HEK293 (cell line): ENCODE measurements around the gene RIGI.

ENCODE experiments used
- CTCF ChIA-PET: fragments of 350-600 bp; formaldehyde crosslinking; extraction: SDS; loops from one replicate; lab custom pipeline; 2021; ENCODE audit warnings: antibody characterized with exemption; lab: Yijun Ruan, JAX
- POLR2A ChIA-PET: fragments of 300-600 bp; formaldehyde crosslinking; extraction: SDS; loops from one replicate; lab custom pipeline; 2020; ENCODE audit warnings: antibody characterized with exemption, inconsistent platforms; lab: Yijun Ruan, JAX
- H3K27ac ChIP-seq: fragments of 200-500 bp; sonication (Bioruptor generic); 2 replicates; pipeline ENCODE4 v1.5.1; 2014; ENCODE audit warnings: low read depth, low read length, control low read depth, inconsistent platforms; ENCODE audit errors: extremely low read depth
- H3K36me3 ChIP-seq, 2 experiments: fragments of 200-500 bp in 1 of 2; sonication (Bioruptor generic) in 1 of 2; 1 replicate in 1 of 2; 2 replicates in 1 of 2; pipeline ENCODE4 v1.5.1; 2014 to 2017; ENCODE audit warnings: inconsistent platforms in 2 of 2, low read length in 2 of 2; ENCODE audit not compliant: control insufficient read depth in 2 of 2, insufficient read depth in 1 of 2
- H3K4me1 ChIP-seq: fragments of 200-500 bp; sonication (Bioruptor generic); 2 replicates; pipeline ENCODE4 v1.5.1; 2014; ENCODE audit warnings: mild to moderate bottlenecking, low read length, inconsistent platforms; ENCODE audit not compliant: control insufficient read depth, insufficient read depth
- H3K4me3 ChIP-seq: 2 replicates; pipeline ENCODE4 v1.5.1; 2011; ENCODE audit warnings: low read depth, mild to moderate bottlenecking, control low read depth, low read length, moderate library complexity
- H3K9me3 ChIP-seq: fragments of 200-500 bp; sonication (Bioruptor generic); 2 replicates; pipeline ENCODE4 v1.5.1; 2014; ENCODE audit warnings: low read depth, low read length, inconsistent platforms; ENCODE audit not compliant: control insufficient read depth, insufficient read depth
- BCL11A ChIP-seq: fragments of 450-650 bp; formaldehyde crosslinking; IDR thresholded peaks from 2 replicates; pipeline ENCODE4 v1.5.1; 2016; ENCODE audit warnings: low read depth, missing biosample characterization, missing genetic modification characterization
- EGR2 ChIP-seq: fragments of 450-650 bp; formaldehyde crosslinking; IDR thresholded peaks from 2 replicates; pipeline ENCODE4 v1.5.1; 2016; ENCODE audit warnings: low read depth, missing biosample characterization, missing genetic modification characterization
- GFI1B ChIP-seq: fragments of 450-650 bp; formaldehyde crosslinking; IDR thresholded peaks from 2 replicates; pipeline ENCODE4 v1.5.1; 2016; ENCODE audit warnings: missing biosample characterization, missing genetic modification characterization
- GLIS2 ChIP-seq: fragments of 450-650 bp; formaldehyde crosslinking; IDR thresholded peaks from 2 replicates; pipeline ENCODE4 v1.5.1; 2016; ENCODE audit warnings: missing biosample characterization, missing genetic modification characterization
- MZF1 ChIP-seq: fragments of 450-650 bp; formaldehyde crosslinking; IDR thresholded peaks from 2 replicates; pipeline ENCODE4 v1.5.1; 2017; ENCODE audit warnings: missing biosample characterization, missing genetic modification characterization, borderline replicate concordance
- SCRT2 ChIP-seq: fragments of 450-650 bp; formaldehyde crosslinking; IDR thresholded peaks from 2 replicates; pipeline ENCODE4 v1.5.1; 2016; ENCODE audit warnings: missing biosample characterization, missing genetic modification characterization
- WT1 ChIP-seq: fragments of 450-650 bp; formaldehyde crosslinking; IDR thresholded peaks from 2 replicates; pipeline ENCODE4 v1.5.1; 2016; ENCODE audit warnings: missing biosample characterization, missing genetic modification characterization
- YY1 ChIP-seq: fragments of 450-650 bp; formaldehyde crosslinking; IDR thresholded peaks from 2 replicates; pipeline ENCODE4 v1.5.1; 2018; ENCODE audit warnings: missing biosample characterization, missing genetic modification characterization
- ZNF146 ChIP-seq: fragments of 450-650 bp; formaldehyde crosslinking; IDR thresholded peaks from 2 replicates; pipeline ENCODE4 v1.5.1; 2016; ENCODE audit warnings: missing biosample characterization, missing genetic modification characterization
- ZNF274 ChIP-seq, 2 experiments: fragments of 200-500 bp in 1 of 2; fragments of 450-650 bp in 1 of 2; sonication (Bioruptor generic) in 1 of 2; formaldehyde crosslinking in 1 of 2; IDR thresholded peaks; 2 replicates each; pipeline versions ENCODE4 v1.5.1 to v1.6.1; 2014 to 2016; ENCODE audit warnings: borderline replicate concordance in 1 of 2, inconsistent platforms in 1 of 2, low read length in 1 of 2, missing biosample characterization in 1 of 2, missing genetic modification characterization in 1 of 2
- ZNF280D ChIP-seq: fragments of 450-650 bp; formaldehyde crosslinking; IDR thresholded peaks from 2 replicates; pipeline ENCODE4 v1.5.1; 2016; ENCODE audit warnings: missing biosample characterization, missing genetic modification characterization
- ZNF292 ChIP-seq: fragments of 450-650 bp; formaldehyde crosslinking; IDR thresholded peaks from 2 replicates; pipeline ENCODE4 v1.5.1; 2016; ENCODE audit warnings: low read depth, missing biosample characterization, missing genetic modification characterization, borderline replicate concordance
- ZNF366 ChIP-seq: fragments of 450-650 bp; formaldehyde crosslinking; conservative IDR thresholded peaks from 2 replicates; pipeline ENCODE4 v1.5.1; 2016; ENCODE audit warnings: missing biosample characterization, missing genetic modification characterization
- ZNF391 ChIP-seq: fragments of 450-650 bp; formaldehyde crosslinking; IDR thresholded peaks from 2 replicates; pipeline ENCODE4 v1.5.1; 2016; ENCODE audit warnings: low read depth, missing biosample characterization, missing genetic modification characterization, borderline replicate concordance
- ZNF433 ChIP-seq: fragments of 450-650 bp; formaldehyde crosslinking; IDR thresholded peaks from 2 replicates; pipeline ENCODE4 v1.5.1; 2016; ENCODE audit warnings: missing biosample characterization, missing genetic modification characterization, low read depth
- ZNF510 ChIP-seq: fragments of 450-650 bp; formaldehyde crosslinking; IDR thresholded peaks from 2 replicates; pipeline ENCODE4 v1.5.1; 2018; ENCODE audit warnings: mild to moderate bottlenecking, missing genetic modification characterization, missing biosample characterization; ENCODE audit not compliant: insufficient replicate concordance
- ZNF518A ChIP-seq: fragments of 450-650 bp; formaldehyde crosslinking; conservative IDR thresholded peaks from 2 replicates; pipeline ENCODE4 v1.5.1; 2016; ENCODE audit warnings: low read depth, missing biosample characterization, missing genetic modification characterization
- ZNF544 ChIP-seq: fragments of 450-650 bp; formaldehyde crosslinking; IDR thresholded peaks from 2 replicates; pipeline ENCODE4 v1.5.0; 2017; ENCODE audit warnings: missing biosample characterization, missing genetic modification characterization
- ZNF677 ChIP-seq: fragments of 450-650 bp; IDR thresholded peaks from 2 replicates; pipeline ENCODE4 v1.5.0; 2018; ENCODE audit warnings: missing biosample characterization, mild to moderate bottlenecking, missing genetic modification characterization, moderate library complexity
- TF ChIP-seq, protein P1 (sequence below): fragments of 450-650 bp; formaldehyde crosslinking; IDR thresholded peaks from 2 replicates; pipeline ENCODE4 v1.5.1; 2016; ENCODE audit warnings: missing biosample characterization, missing genetic modification characterization
- TF ChIP-seq, protein P2 (sequence below): fragments of 450-650 bp; formaldehyde crosslinking; IDR thresholded peaks from 2 replicates; pipeline ENCODE4 v1.5.1; 2016; ENCODE audit warnings: missing biosample characterization, missing genetic modification characterization

Gene RIGI

DNA sequence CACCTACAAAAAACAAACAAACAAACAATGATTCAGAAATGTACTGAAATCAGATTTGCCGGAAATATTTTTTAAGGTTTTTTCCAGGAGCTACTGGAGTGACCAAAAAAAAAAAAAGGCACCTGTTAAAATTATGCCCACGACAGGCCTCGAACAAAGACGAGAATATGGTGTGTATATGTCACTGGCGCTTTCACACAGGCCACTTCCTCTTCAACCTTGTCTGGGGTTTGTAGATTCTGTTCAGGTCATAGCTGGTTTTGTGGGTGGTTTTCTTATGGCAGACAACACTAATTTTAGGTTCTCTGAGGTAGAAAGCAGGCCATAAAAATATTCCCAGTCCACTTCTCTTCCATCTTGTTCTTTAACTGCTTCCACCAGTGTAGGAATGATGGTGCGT lies 40.0 kb upstream of the RIGI start (continued):
- TF ChIP-seq, protein P1, sequence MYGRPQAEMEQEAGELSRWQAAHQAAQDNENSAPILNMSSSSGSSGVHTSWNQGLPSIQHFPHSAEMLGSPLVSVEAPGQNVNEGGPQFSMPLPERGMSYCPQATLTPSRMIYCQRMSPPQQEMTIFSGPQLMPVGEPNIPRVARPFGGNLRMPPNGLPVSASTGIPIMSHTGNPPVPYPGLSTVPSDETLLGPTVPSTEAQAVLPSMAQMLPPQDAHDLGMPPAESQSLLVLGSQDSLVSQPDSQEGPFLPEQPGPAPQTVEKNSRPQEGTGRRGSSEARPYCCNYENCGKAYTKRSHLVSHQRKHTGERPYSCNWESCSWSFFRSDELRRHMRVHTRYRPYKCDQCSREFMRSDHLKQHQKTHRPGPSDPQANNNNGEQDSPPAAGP, result no peak
- TF ChIP-seq ZNF544 (tag by site-specific recombination), result no peak
- no peak for TF ChIP-seq WT1
- TF ChIP-seq ZNF510, result no peak

DNA sequence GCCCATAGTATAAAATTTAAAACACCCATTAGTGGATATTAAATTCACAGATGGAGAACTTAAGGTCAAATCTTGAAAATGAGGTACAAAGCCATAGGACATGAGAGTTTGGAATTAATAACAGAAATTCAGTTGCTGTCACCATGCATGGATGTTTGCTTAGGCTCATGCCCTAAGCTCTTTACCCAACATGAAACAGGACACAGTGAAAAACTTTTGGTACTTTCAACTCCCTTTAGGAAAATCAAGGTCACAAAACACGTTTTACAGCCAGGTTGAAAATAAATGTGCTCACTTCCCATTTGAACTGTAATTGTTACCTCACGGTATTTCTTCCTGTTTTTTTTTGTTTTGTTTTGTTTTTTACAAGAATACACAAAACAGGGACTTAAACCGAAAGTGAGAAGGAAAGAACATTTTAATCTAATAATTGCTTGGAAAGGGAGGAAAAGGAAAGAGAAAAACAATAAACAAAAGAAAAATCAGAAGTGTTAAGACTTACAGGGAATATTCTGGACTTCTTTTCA lies 32.5 kb upstream of the RIGI start:
- no peaks in the 10 kb centered on the region for H3K9me3 ChIP-seq
- no peak overlapping the region for H3K27ac ChIP-seq
- ChIA-PET POLR2A (interaction anchor here (0.6 kb wide), 1 partner anchor 29 kb away, joined by 4 read pairs; no protein-coding TSS in a partner anchor), CTCF (interaction anchor here (0.7 to 1.1 kb wide), 4 partner anchors 13 to 179 kb away, joined by 3 to 4 read pairs (median 4); no protein-coding TSS in a partner anchor)
- H3K4me1 ChIP-seq, result 0 out of 2 replicates have a peak, but pooled peaks cover 4% of the 10 kb centered on the region
- H3K4me3 ChIP-seq, result no peak overlapping the region
- TF ChIP-seq, protein P2, sequence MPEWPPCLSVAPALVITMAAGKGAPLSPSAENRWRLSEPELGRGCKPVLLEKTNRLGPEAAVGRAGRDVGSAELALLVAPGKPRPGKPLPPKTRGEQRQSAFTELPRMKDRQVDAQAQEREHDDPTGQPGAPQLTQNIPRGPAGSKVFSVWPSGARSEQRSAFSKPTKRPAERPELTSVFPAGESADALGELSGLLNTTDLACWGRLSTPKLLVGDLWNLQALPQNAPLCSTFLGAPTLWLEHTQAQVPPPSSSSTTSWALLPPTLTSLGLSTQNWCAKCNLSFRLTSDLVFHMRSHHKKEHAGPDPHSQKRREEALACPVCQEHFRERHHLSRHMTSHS (tag by site-specific recombination), result no peak
- TF ChIP-seq YY1 (tag by site-specific recombination) (no peak), GLIS2 (tag by site-specific recombination) (no peak), MZF1 (no peak), ZNF677 (tag by site-specific recombination) (no peak)
- H3K36me3 ChIP-seq, result peaks cover 0 to 3% of the 10 kb centered on the region in 2 experiments; a peak in 2 of 3 replicates

- no peak for TF ChIP-seq ZNF274 (IDR thresholded peaks at IDR 0.05; ENCODE audit: low read length)
- TF ChIP-seq ZNF274 (tag by site-specific recombination; IDR thresholded peaks at IDR 0.05; ENCODE audit: borderline replicate concordance), result no peak
- TF ChIP-seq ZNF433 (tag by site-specific recombination), result no peak
- no peak for TF ChIP-seq SCRT2 (tag by site-specific recombination)
- no peak for TF ChIP-seq BCL11A (tag by site-specific recombination)
- no peak for TF ChIP-seq GFI1B (tag by site-specific recombination)
- TF ChIP-seq ZNF280D (tag by site-specific recombination), result no peak
- no peak for TF ChIP-seq ZNF292 (tag by site-specific recombination)
- TF ChIP-seq ZNF391 (tag by site-specific recombination), result no peak
- no peak for TF ChIP-seq ZNF518A
- TF ChIP-seq ZNF146 (tag by site-specific recombination), result no peak
- TF ChIP-seq EGR2 (tag by site-specific recombination), result no peak
- TF ChIP-seq ZNF366 (tag by site-specific recombination), result no peak
Measured at GRCh38 chr9:32554591-32554990, 28.6 kb upstream of the RIGI start.

More at GRCh38 chr9:32554591-32554990, 28.6 kb upstream of the RIGI start:
- ChIA-PET POLR2A (interaction anchor here (0.8 kb wide), 1 partner anchor 29 kb away, joined by 3 read pairs; no protein-coding TSS in a partner anchor), CTCF (interaction anchor here (1.5 to 1.9 kb wide), 3 partner anchors 25 to 175 kb away, joined by 5 to 7 read pairs (median 6); partner anchors contain the start of gene RIGI)
- Histone ChIP-seq H3K9me3 (no peaks in the 10 kb centered on the region), H3K36me3 (peaks cover 0 to 3% of the 10 kb centered on the region in 2 experiments; a peak in 2 of 3 replicates), H3K27ac (no peak overlapping the region), H3K4me1 (0 out of 2 replicates have a peak, but pooled peaks cover 4% of the 10 kb centered on the region), H3K4me3 (no peak overlapping the region)
